SU-DHL-6 (cell line): ENCODE results near the gene SLC19A1.

Experiments used
- H2AFZ ChIP-seq: fragments of 200-600 bp; sonication (generic); 2 replicates; pipeline ENCODE4 v1.6.1; 2014; ENCODE audit warnings: low read depth, mild to moderate bottlenecking, moderate library complexity, mixed read lengths, antibody characterized with exemption, low read length; ENCODE audit not compliant: severe bottlenecking
- H3F3A ChIP-seq: fragments of 200-600 bp; shearing (Covaris generic); 2 replicates; pipeline ENCODE4 v1.6.0; 2016; ENCODE audit warnings: antibody characterized with exemption, mild to moderate bottlenecking; ENCODE audit not compliant: insufficient read depth
- H3K27ac ChIP-seq: fragments of 200-600 bp; sonication (generic); 2 replicates; pipeline ENCODE4 v1.5.1; 2016; ENCODE audit warnings: low read depth, mild to moderate bottlenecking, low read length, moderate library complexity, mixed read lengths
- H3K27me3 ChIP-seq: fragments of 200-600 bp; sonication (generic), shearing (Covaris generic); 2 replicates; pipeline ENCODE4 v1.6.0; 2014; ENCODE audit warnings: mild to moderate bottlenecking, low read length
- H3K36me3 ChIP-seq: fragments of 200-600 bp; sonication (generic); 2 replicates; pipeline ENCODE4 v1.6.1; 2014; ENCODE audit warnings: mild to moderate bottlenecking, low read length, mixed read lengths
- H3K4me2 ChIP-seq: fragments of 300-600, 200-600 bp; shearing (Covaris generic), sonication (generic); 2 replicates; pipeline ENCODE4 v1.6.0; 2014; ENCODE audit warnings: low read length, low read depth, mild to moderate bottlenecking; ENCODE audit not compliant: poor library complexity, severe bottlenecking
- H3K4me3 ChIP-seq: fragments of 200-600 bp; sonication (generic); 2 replicates; pipeline ENCODE4 v1.5.1; 2014; ENCODE audit warnings: antibody characterized with exemption, low read length, mild to moderate bottlenecking, mixed read lengths; ENCODE audit not compliant: insufficient read depth, poor library complexity, severe bottlenecking
- H3K79me2 ChIP-seq: fragments of 200-600 bp; sonication (generic); 2 replicates; pipeline ENCODE4 v1.6.1; 2014; ENCODE audit warnings: mild to moderate bottlenecking, low read length, moderate library complexity; ENCODE audit not compliant: insufficient read depth
- H3K9ac ChIP-seq: fragments of 200-600 bp; sonication (generic); 2 replicates; pipeline ENCODE4 v1.7.0; 2014; ENCODE audit warnings: mild to moderate bottlenecking, low read length
- H3K9me2 ChIP-seq: fragments of 200-600 bp; sonication (generic); replicated peaks from 2 replicates; pipeline ENCODE4 v1.6.1; 2014; ENCODE audit warnings: low read length; ENCODE audit not compliant: insufficient read depth
- H3K9me3 ChIP-seq: fragments of 200-600 bp; sonication (generic); 2 replicates; pipeline ENCODE4 v1.6.1; 2014; ENCODE audit warnings: low read length, mixed read lengths; ENCODE audit not compliant: insufficient read depth
- H4K20me1 ChIP-seq: fragments of 200-600 bp; sonication (generic); 2 replicates; pipeline ENCODE4 v1.6.1; 2014; ENCODE audit warnings: low read depth, mild to moderate bottlenecking, antibody characterized with exemption, low read length, moderate library complexity, mixed read lengths
- CTCF ChIP-seq: fragments of 200-600 bp; sonication (generic); IDR thresholded peaks from one replicate; pipeline ENCODE4 v1.5.1; 2017; ENCODE audit warnings: antibody characterized with exemption, mild to moderate bottlenecking, low read length, moderate library complexity; ENCODE audit not compliant: insufficient read depth, poor library complexity, severe bottlenecking
- EZH2phosphoT487 ChIP-seq: fragments of 200-600 bp; sonication (generic), shearing (Covaris generic); conservative IDR thresholded peaks from 2 replicates; pipeline ENCODE4 v1.6.1; 2018; ENCODE audit warnings: mild to moderate bottlenecking, antibody characterized with exemption, low read length, moderate library complexity, mixed read lengths

Gene SLC19A1

GRCh38 chr21:45549626-45550463, 7.6 kb upstream of the SLC19A1 start:
- H4K20me1 ChIP-seq: no peaks in the 10 kb centered on the region
- no peak overlapping the region for H3K9ac ChIP-seq
- no peaks in the 10 kb centered on the region for H3F3A ChIP-seq
- H3K9me3 ChIP-seq: no peaks in the 10 kb centered on the region
- no peak overlapping the region for H2AFZ ChIP-seq
- no peaks in the 10 kb centered on the region for H3K9me2 ChIP-seq
- H3K27ac ChIP-seq: no peak overlapping the region
- H3K4me3 ChIP-seq: no peak overlapping the region
- no peaks in the 10 kb centered on the region for H3K27me3 ChIP-seq
- no peaks in the 10 kb centered on the region for H3K79me2 ChIP-seq
- H3K36me3 ChIP-seq: no peaks in the 10 kb centered on the region
- TF ChIP-seq CTCF: no peak
- TF ChIP-seq EZH2phosphoT487: no peak
- no peak overlapping the region for H3K4me2 ChIP-seq

GRCh38 chr21:45548711-45549491, 6.7 kb upstream of the SLC19A1 start:
- H3K9ac ChIP-seq: no peak overlapping the region
- no peak overlapping the region for H3K4me2 ChIP-seq
- no peaks in the 10 kb centered on the region for H3K9me3 ChIP-seq
- H3K27ac ChIP-seq: no peak overlapping the region
- TF ChIP-seq EZH2phosphoT487 (no peak), CTCF (no peak)
- H2AFZ ChIP-seq: no peak overlapping the region
- no peaks in the 10 kb centered on the region for H3K9me2 ChIP-seq
- H3F3A ChIP-seq: no peaks in the 10 kb centered on the region
- no peaks in the 10 kb centered on the region for H4K20me1 ChIP-seq
- no peaks in the 10 kb centered on the region for H3K27me3 ChIP-seq
- H3K36me3 ChIP-seq: no peaks in the 10 kb centered on the region
- H3K4me3 ChIP-seq: no peak overlapping the region
- H3K79me2 ChIP-seq: no peaks in the 10 kb centered on the region

- Histone ChIP-seq H3K4me3 (no peak overlapping the region), H3K79me2 (no peaks in the 10 kb centered on the region), H3K27me3 (no peaks in the 10 kb centered on the region), H3K9ac (no peak overlapping the region), H3K9me3 (no peaks in the 10 kb centered on the region), H3F3A (no peaks in the 10 kb centered on the region), H4K20me1 (no peaks in the 10 kb centered on the region), H3K27ac (no peak overlapping the region), H3K36me3 (no peaks in the 10 kb centered on the region), H3K4me2 (no peak overlapping the region), H2AFZ (no peak overlapping the region), H3K9me2 (no peaks in the 10 kb centered on the region)
- TF ChIP-seq EZH2phosphoT487 (no peak), CTCF (no peak)
These were observed 5.3 kb upstream of the SLC19A1 start for GRCh38 chr21:45547545-45547900.
